NCI-H69 (cell line): ENCODE data around the gene DNASE1L1.

Source experiments
- DNase-seq: peaks from one replicate; lab custom pipeline; 2025; lab: John Stamatoyannopoulos, UW

The DNASE1L1 gene

DNA sequence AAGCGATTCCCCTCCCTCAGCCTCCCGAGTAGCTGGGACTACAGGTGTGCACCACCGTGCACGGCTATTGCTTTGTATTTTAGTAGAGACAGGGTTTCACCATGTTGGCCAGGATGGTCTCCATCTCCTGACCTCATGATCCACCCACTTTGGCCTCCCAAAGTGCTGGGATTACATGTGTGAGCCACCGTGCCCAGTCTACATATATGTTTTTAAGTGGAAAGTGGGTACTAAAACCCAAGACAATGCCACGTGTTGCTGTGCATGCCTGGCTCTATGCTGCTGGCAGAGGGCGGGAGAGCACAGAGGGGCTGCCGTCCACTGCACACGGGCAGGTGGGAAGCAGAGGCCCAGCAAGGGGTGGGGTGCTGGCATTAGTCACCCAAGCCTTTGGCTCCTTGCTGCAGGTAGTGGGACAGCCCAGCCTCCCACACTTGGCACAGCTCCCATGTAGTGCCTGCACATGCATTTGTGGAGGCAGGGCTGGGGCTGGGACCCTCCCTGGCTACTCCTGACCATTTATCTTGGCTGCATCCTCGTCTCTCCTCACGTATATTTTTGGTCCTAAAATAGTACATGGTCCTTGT, 26.5 kb downstream of the DNASE1L1 start:
- no peak for DNase-seq

DNA sequence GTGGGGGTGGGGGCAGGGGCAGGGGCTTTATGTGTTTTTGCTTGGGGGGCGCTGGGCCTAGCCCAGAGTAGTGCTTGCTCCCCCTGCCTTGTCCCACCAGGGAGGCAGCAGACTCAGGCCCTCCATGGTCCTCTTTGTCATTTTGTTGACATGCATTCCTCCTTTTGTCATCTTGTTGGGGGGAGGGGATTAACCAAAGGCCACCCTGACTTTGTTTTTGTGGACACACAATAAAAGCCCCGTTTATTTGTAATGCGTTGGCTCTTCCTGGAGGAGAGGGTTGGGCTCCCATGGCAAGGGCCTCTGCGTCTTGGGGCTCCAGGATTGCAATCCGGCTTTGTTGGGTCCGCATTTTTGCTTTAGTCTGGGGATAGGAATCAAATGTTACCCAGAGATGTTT, 27.8 kb downstream of the DNASE1L1 start:
- DNase-seq: no peak

DNA sequence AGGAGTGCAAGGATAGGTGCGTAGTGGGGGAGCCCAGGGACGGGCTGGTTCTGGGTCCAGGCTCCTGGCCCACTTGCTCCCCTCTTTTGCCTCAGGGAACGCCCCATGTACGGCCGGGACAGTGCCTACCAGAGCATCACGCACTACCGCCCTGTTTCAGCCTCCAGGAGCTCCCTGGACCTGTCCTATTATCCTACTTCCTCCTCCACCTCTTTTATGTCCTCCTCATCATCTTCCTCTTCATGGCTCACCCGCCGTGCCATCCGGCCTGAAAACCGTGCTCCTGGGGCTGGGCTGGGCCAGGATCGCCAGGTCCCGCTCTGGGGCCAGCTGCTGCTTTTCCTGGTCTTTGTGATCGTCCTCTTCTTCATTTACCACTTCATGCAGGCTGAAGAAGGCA, 28.3 kb downstream of the DNASE1L1 start:
- no peak for DNase-seq

DNA sequence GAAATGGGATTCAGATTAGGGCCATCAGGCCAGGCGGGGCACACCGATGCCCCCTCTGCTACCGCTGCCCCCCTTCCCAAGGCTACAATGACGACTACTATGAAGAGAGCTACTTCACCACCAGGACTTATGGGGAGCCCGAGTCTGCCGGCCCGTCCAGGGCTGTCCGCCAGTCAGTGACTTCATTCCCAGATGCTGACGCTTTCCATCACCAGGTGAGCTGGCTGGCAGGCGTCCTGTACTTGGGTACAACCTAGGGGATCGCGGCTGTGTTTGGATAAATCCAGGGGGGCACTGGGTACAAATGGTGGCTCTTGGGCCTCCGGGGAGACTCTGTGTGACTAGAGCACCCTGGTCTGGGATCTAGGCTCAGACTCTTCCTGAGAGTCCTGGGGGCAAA, 28.9 kb downstream of the DNASE1L1 start:
- DNase-seq: no peak

DNA sequence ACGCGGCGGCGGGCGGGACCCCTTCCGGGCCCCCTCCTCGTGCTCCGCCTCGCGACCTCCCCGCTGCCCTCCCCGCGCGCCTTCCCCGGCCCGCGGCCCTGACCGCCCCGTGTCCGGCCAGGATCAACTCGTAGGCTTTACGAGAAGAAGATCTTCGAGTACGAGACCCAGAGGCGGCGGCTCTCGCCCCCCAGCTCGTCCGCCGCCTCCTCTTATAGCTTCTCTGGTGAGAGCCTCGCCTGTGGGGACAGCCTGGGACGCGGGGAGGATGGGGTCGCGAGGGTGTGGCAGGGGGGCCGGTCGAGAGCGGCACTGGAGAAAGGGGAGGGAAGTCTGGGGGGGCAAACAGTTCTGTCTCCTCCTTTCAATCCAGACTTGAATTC, 29.5 kb downstream of the DNASE1L1 start:
- DNase-seq: no peak

DNA sequence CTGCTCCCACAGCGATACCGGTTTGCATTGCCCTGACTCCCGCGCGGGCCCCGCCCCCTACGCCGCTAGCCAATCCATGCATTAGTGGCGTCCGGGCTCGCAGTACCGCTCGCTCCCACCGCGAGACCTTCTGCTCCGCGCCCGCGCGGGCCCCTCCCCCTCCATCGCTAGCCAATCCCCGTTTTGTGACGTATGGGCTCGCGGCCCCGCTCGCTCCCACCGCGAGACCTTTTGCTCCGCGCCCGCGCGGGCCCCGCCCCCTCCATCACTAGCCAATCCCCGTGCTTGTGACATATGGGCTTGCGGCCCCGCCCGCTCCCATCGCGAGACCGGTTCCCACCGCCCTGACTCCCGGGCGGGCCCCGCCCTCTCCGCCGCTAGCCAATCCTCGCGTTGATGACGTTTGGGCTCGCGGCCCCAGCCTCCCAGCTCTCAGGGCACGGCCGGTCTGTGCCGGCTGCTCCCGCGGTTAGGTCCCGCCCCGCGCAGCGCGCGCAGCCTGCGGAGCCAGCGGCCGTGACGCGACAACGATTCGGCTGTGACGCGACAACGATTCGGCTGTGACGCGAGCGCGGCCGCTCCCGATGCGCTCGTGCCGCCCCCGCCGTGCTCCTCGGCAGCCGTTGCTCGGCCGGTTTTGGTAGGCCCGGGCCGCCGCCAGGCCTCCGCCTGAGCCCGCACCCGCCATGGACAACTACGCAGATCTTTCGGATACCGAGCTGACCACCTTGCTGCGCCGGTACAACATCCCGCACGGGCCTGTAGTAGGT, 30.1 kb downstream of the DNASE1L1 start, which contains the start of gene EMD:
Gene EMD (plus strand): TSS at position 497 of the 770 bp plus-strand sequence. CDS start 190 bp downstream, at position 687.
- peak; percentile 99 for DNase-seq

DNA sequence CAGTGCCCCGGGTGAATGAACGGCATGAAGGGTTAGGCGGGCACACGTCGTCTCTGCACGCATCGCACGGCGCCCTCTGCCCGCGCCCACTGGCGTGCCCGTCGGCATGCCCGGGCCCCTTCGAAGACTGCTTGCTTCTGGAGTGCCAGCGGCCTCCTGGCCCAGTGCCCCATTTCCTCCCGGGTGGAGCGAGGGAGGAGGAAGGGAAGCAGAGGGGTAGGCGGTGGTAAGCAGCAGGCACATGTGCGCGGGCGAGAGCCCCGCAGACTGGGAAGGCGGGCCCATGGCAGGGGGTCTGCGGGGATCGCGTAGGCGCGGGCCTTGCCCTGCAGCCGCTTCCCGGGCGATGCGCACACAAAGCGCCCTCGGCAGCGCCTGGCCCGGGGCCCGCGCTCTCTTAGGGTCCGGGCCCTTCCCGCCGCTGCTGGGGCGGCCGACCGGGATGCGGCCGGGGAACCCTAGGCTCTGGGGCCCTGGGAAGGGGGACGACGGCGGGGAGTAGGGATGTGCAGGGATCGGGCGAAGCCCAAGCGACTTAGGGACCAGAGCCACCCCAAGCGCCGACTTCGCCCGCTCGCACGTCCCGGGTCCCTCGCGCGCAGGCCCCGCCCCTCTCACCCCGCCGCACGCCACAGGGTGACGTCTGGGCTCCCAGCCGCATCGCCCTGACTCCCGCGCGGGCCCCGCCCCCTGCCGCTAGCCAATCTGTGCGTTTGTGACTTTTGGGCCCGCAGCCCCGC, 30.8 kb downstream of the DNASE1L1 start:
- DNase-seq: peak; percentile 72

DNA sequence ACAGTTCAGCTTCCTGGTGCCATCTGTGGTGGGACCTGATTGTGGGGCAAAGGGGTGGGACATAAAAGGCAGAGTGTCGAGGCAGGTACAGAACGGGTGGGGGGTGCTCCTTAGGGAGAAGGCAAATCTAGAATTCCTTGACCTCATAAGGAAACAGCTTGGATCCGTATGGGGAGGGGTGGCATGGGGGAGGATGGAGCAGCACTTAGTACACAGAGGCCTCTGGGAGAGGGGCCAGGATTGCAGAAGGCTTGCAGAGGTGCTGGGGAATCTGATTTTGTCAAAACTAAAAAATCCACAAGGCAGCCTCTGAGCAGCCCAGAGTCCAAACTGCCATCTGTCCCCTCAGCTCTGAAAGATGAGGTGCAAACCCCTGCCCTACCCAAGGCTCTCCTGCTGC, 32.3 kb downstream of the DNASE1L1 start:
- DNase-seq: no peak

DNA sequence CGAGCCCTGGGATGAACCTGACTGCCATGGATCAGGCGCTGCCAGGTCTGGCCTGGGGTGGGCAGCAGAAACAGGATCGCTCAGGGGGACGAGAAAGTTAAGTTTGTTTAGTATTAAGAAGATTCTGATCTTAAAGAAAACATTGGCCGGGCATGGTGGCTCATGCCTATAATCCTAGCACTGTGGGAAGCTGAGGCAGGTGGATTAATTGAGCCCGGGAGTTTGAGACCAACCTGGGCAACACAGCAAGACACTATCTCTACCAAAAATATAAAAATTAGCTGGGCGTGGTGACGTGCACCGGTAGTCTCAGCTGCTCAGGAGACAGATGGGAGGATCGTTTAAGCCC, 33.9 kb downstream of the DNASE1L1 start:
- DNase-seq: peak; percentile 46

DNA sequence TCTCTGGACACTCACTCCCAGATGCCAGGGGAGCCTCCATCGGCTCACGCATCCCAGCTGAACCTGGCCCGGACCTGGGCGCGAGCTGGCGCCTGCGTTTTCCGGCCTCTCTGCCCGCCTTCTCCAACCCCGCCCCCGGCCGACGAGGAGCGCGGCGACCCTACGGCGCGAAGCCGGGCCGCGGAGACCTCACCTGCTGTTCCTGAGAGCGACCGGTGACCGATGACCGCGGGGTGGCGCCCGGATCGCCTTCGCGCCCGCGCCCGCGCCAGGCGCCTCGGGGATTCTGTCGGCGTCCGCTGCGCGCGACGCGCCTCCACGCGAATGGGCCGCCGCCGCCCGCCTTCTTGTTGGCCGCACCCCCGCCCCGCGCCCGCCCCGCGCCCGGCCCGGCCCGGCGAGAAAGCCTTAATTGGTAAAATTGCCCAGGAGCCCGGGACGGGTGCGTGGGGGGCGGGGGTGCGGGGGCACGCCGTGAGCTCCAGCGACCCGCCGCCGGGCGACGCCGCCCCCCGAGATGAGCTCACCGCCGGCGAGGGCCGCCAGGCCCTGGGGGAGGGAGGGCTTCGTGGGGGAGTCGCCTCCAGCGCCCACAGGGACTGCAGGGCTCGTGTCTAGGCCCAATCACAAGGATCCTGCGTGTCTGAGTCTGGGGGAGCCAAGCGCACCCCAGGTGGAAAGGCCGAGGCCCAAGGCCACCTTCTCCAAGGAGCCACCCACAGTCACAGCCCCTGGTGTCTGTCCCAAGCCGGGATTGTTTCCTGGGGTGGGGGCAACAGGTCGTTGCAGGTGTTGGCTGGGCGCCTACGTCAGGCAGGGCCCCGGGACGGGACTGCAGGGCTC, 34.5 kb downstream of the DNASE1L1 start, which contains the start of gene FLNA:
Gene FLNA (minus strand): TSS at position 322 of the 843 bp plus-strand sequence. CDS start 3,389 bp downstream, outside the sequence.
- peak; percentile 56 for DNase-seq

DNA sequence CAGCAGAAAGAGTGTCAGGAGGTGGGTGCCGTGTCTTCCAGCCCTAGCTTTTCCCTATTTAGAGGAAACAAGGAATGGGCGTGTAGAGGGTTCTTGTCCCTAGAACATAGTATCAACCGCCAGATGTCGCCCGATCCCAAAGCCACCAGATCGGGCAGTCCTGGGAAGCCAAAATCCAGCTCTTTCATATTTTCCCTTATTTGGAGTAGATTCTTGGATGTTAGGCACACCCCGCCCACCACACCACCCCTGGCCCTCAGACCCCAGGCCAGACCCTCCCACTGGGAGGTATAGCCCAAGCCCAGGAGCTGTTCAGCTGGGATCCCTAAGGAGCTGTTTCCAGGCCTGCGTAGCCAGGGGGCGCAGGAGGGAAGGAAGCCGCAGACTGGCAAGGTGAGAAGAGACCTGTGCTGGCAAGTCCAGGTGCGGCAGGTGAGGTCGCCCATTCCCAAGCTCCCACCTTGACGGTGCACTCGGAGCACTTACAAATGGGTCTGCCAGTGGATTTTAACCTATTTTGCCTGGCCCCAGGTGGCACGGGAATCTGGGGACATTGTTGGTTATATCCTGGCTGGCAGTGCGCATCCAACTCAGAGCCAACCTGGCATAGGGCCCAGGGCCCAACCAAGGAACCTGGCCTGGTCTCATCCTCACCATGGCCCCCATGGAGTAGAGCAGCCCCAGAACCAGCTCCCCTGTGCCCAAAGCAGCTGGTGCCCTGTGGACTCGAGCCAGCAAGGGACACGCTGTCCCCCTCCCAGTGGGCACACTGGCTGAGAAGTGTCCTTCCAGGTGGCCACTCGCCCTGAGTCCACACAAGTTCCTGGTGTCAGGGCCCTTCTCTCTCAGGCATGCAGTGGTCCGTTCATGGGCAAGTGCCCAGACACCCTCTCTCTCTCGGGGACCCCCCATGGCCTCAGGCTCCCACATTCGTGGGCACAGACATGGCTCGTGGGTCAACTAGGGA, 35.4 kb downstream of the DNASE1L1 start:
- DNase-seq: peak; percentile 75

DNA sequence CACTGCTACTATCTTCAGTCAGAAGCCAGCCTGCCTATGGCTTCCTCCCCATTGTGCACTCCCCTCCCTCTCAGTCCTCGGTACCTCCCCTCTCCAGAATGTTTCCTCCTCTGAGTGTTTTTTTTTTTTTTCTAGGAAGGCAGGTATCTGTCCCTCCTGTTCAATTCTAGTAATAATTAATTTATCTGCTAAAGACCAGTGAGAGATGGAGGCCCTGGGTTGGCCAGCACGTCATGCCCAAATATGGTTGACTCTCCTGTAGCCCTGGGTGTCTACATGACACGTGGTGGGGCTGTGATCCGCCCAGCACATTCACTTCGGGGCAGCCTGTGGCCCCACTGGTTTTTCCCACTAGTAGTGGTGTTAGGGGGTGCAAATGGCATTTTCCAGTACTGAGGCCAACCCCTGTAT, 36.4 kb downstream of the DNASE1L1 start:
- DNase-seq: no peak

DNA sequence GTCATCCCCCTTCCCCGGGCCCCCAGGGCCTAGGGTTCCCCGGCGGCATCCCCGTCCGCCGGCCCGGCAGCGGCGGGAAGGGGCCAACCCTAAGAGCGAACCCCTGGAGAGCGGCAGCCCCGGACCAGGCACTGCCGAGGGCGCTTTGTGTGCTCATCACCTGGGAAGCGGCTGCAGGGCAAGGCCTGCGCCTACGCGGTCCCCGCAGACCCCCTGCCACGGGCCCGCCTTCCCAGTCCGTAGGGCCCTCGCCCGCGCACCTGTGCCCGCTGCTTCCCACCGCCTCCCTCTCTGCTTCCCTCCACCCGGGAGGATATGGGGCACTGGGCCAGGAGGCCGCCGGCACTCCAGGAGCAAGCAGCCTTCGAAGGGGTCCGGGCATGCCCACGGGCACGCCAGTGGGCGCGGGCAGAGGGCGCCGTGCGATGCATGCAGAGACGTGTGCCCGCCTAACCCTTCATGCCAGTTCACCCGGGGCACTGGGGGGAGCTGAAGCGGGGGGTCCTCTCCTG, 37.2 kb downstream of the DNASE1L1 start:
- peak; percentile 71 for DNase-seq

DNA sequence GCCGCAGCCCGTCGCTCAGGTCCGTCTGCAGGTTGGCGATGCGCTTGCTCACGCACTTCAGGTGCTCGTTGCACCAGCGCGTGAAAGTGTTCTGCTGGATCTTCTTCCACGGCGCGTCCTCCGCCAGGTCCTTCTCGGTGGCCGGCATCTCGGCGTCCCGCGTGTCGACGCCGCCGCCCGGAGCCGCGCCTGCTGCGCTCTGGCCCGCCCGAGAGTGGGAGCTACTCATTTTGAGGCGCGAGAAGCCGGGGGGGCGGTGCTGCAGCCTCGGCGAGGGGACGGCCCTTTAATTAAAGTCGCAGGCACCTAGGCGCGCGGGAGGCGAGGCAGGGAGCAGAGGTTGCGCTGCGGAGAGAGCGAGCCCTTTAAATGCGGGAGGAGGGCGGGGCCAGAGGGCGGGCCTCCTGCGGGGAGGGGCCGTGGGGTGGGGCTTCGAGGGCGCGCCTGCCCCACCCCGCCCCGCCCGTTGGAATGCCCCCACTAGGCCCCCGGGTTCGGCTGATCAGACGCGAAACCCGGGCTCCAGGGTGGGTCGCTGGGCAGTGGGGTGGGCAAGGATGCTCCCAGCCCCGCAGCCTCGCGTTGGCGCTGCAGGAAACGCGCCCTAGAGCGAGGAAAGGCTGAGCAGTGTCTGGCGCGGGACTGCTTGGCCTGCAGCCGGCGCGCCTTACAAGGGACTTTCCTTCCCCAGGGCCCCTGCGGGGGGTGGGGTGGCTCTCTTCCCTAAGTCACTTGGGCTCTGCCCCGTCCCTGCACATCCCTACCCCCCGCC, 37.9 kb downstream of the DNASE1L1 start:
- DNase-seq: peak; percentile 95

DNA sequence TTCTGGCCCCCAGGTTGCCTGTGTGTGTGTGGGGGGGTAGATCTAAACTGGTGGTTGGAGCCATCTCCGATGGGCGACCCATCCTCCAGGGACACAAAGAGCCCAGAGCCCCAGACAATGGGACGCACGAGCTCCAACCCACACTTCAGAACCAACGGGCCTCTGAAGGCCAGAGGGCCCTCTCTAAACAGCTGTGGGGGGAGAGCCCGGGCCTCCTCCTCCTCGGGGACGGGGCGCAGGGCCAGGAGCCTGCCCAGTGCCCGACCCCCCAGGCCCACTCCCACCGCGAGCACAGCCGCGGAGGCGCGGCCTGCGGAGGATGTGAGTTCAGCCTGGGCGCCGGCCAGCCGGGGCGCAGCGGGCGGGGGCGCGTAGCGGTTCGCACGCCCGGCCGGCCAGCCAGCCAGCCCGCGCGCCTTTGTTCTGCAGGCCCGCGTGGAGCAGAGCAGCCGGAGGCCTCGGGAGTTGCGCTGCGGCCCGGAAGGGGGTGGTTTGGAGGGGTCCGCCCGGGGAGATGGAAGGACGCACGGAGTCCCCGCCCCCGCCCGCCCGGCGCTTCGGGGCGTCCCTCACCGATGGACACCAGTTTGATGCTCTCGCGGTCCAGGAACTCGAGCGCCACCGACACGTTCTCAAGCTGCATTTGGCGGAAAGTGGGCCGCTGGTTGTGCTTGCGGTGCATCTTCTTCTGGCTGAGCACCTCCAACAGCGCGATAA, 38.6 kb downstream of the DNASE1L1 start:
- DNase-seq: peak; percentile 58

DNA sequence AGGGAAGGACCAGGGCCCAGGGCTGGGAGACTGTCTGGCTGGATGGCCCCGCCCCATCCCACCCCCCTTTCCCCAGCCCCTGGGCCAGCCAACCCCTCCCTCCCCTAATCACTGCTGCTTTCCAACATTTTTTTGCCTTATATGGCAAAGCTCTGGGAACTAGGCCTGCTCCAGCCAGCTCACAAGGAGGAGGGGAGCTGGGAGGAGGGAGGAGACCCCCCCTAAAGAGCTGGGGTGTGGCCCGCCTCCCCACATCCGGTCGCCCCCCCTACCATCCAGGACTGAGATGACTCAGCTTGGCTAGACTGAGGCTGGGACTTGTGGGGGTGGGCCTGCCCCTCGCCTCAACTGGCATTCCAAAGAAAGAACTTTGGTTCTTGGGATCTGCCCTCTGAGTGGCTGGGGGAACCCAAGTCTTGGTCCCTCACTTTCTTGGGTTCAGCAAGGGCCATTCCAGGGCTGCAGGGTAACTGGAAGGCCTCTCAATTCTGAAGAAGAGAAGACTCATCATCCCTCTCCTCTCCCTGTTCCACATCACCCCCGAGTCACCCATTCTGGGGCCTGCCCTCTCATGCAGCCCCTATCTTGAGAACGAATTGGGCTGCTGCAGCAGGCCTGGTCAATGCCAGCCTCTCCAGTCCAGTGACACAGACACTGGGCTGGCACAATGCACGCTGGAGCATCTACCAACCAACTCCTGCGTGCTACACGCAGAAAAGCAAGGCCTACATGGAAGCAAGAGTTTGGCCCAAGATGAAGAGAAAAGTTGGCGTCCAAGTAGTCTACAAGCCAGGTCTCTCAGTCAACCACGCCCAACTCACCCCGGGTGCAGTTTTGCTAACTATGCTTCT, 39.4 kb downstream of the DNASE1L1 start:
- peak; percentile 80 for DNase-seq

DNA sequence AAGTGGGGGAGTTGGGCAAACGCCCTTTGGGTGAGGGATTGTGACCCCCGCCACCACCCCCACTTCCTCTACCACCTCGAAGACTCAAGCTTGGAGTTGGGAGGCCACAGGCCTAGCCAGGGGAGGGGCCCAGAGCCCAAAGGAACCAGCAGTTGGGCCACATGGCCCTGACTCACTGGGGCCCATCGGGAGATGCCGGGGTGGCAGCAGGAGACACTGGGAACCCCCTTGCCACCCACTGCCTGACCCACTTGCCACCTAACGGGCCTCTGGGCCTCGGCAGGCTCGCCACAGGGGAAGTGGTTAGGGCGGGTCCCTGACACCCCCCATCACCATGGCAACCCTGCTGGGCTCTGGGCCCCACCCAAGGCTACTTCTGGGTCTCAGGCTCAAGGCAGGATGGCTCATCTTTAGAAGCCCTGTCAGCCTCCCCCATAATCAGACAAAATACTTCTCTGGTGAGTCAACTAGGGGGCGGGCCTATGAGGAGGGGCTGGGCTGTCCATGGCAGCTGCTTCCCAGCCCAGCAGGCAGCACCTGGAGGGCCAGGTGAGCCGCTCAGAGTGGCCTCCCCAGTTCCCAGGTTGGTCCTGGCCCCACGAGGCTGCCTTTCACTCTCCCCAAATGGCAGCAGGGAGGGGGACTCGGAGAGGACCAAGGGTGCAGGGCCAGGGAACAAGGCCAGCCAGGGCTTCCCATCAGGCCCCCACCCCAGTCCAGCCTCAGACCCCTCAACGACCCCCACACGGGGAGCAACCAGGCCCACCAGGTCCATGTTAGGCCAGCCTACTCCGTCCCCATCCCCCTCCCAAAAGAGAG, 40.2 kb downstream of the DNASE1L1 start:
- DNase-seq: peak; percentile 76
